Rectal smooth muscle tissue (tissue), 1 donor: ENCODE measurements around the gene SEPTIN5.

Experiments used
- H3K27ac ChIP-seq: one replicate; pipeline ENCODE4 v1.7.0; 2013; ENCODE audit warnings: low read depth, low read length, inconsistent platforms
- H3K27me3 ChIP-seq: one replicate; pipeline ENCODE4 v1.7.0; 2013; ENCODE audit warnings: low read length; ENCODE audit not compliant: control insufficient read depth, insufficient read depth
- H3K36me3 ChIP-seq: one replicate; pipeline ENCODE4 v1.7.0; 2013; ENCODE audit warnings: low read length; ENCODE audit not compliant: control insufficient read depth, insufficient read depth
- H3K4me1 ChIP-seq: one replicate; pipeline ENCODE4 v1.7.0; 2013; ENCODE audit warnings: low read length; ENCODE audit not compliant: control insufficient read depth, insufficient read depth
- H3K4me3 ChIP-seq: one replicate; pipeline ENCODE4 v1.7.0; 2013; ENCODE audit warnings: low read length
- H3K9ac ChIP-seq: one replicate; pipeline ENCODE4 v1.7.0; 2013; ENCODE audit warnings: low read length

The SEPTIN5 gene

GRCh38 chr22:19764299-19764593 is 49.9 kb downstream of the SEPTIN5 start:
- Histone ChIP-seq H3K27me3 (peaks cover 56% of the 10 kb centered on the region), H3K4me1 (no peaks in the 10 kb centered on the region), H3K9ac (no peak overlapping the region), H3K36me3 (no peaks in the 10 kb centered on the region), H3K27ac (no peak overlapping the region), H3K4me3 (no peak overlapping the region)

GRCh38 chr22:19764636-19765476 is 50.6 kb downstream of the SEPTIN5 start:
- H3K4me3 ChIP-seq, result no peak overlapping the region
- H3K4me1 ChIP-seq, result no peaks in the 10 kb centered on the region
- no peak overlapping the region for H3K27ac ChIP-seq
- H3K27me3 ChIP-seq, result peaks cover 58% of the 10 kb centered on the region
- no peaks in the 10 kb centered on the region for H3K36me3 ChIP-seq
- H3K9ac ChIP-seq, result no peak overlapping the region

DNA sequence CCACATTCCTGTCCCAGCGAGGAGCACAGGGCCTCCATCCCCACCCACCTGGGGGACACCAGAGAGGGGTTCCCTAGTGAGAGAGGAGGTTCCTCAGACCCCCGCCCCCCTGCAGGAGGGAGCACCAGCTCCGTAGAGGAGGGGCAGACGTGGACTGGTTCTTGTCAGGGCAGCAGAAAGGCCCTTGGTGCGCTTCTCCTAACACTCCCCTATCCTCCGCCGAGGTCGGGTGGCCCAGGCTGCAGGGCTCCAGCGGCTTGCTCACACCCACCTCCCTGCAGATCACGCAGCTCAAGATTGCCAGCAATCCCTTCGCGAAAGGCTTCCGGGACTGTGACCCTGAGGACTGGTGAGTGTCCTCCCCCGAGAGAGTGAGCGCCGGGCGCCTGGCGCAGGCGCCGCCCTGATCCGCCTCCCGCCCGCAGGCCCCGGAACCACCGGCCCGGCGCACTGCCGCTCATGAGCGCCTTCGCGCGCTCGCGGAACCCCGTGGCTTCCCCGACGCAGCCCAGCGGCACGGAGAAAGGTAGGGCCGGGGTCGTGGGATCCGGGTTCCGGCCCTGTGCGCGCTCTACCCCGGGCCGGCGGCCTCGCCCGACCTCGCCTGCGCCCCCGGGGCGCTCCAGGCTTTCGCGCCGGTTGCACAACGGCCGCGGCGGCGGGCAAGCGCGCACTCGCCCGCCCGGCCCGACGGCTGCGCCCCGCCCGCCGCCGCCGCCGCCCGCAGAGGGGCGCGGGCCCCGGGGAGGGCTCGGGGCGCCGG is 51.4 kb downstream of the SEPTIN5 start:
- Histone ChIP-seq H3K36me3 (no peaks in the 10 kb centered on the region), H3K4me3 (peak overlapping the region; percentile 9), H3K27me3 (peaks cover 61% of the 10 kb centered on the region), H3K27ac (no peak overlapping the region), H3K9ac (no peak overlapping the region), H3K4me1 (no peaks in the 10 kb centered on the region)

- H3K36me3 ChIP-seq, result no peaks in the 10 kb centered on the region
- no peak overlapping the region for H3K4me3 ChIP-seq
- no peak overlapping the region for H3K27ac ChIP-seq
- H3K27me3 ChIP-seq, result peaks cover 59% of the 10 kb centered on the region
- H3K4me1 ChIP-seq, result no peaks in the 10 kb centered on the region
- H3K9ac ChIP-seq, result no peak overlapping the region
These were observed 51.9 kb downstream of the SEPTIN5 start for GRCh38 chr22:19766240-19766510.

DNA sequence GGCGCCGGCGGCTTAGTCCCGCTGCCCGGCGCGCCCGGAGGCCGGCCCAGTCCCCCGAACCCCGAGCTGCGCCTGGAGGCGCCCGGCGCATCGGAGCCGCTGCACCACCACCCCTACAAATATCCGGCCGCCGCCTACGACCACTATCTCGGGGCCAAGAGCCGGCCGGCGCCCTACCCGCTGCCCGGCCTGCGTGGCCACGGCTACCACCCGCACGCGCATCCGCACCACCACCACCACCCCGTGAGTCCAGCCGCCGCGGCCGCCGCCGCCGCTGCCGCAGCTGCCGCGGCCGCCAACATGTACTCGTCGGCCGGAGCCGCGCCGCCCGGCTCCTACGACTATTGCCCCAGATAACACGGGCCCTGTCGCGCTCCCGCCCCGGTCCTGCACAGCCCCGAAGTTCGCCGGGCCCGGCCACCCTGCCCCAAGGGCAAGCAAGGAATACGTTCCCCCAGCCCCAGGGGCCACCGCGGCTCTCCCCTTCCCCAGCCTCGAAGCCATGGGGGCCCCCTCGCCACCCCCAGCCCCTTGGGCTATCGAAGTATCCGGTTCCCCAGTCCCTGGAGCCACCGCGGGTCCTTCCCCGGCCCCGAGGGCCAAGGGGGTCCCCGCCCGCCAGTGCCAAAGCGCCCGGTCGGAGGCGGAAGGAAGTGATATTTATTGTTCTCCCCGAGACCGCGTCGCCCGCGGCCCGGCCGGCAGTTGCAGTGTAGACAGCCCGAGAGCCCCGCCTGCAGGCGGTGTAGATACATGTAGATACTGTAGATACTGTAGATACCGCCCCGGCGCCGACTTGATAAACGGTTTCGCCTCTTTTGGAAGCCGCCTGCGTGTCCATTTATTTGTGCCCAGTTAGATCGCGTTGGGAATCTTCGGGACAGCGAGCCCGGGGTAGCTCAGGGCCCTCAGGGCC is 52.5 kb downstream of the SEPTIN5 start:
- no peak overlapping the region for H3K9ac ChIP-seq
- H3K27me3 ChIP-seq, result peaks cover 62% of the 10 kb centered on the region
- no peaks in the 10 kb centered on the region for H3K4me1 ChIP-seq
- no peaks in the 10 kb centered on the region for H3K36me3 ChIP-seq
- no peak overlapping the region for H3K4me3 ChIP-seq
- H3K27ac ChIP-seq, result no peak overlapping the region

DNA sequence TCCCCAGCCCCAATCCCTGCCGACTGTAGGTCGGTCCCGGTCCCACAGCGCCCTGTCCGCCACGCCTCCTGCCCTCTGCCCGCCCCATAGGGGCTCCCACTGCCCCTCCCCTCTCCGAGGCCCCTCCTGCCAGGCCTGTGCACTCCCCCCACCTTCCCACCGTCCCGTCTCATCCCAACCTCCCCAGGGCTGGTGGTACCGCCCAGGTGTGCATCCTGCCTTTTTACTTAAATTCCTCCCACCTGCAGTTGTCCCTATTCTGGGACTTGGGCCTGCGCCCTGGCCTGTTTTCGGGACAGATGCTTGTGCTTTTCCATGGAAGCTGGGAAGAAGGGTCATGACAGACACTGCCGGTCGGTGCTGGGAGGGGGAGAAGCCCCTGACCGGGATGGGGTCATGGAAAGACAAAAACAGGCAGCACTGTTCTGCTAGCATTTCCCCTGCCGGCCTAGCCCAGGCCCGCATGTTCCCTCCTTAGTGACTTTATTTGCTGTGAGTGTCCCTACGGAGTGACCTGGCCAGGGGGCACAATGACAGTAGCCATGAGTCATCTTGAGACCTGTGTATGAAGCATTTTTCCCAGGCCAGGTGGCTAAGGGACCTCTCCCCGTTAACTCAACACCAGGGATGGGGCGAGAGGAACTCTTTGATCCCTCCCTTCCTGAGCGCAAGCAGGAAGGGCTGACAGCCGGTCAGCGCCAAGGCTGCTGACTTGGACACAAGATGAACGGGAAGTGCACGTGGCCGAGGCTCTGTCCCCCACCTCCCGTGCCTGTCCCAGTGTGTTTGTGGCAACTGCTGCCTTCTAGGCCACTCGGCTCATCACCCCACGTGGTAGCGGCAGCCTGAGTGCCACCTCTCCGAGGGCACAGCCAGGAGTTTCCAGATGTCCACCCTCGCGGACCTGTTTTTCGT is 53.4 kb downstream of the SEPTIN5 start:
- Histone ChIP-seq H3K9ac (no peak overlapping the region), H3K27ac (no peak overlapping the region), H3K36me3 (no peaks in the 10 kb centered on the region), H3K27me3 (peaks cover 54% of the 10 kb centered on the region), H3K4me1 (no peaks in the 10 kb centered on the region), H3K4me3 (no peak overlapping the region)

- Histone ChIP-seq H3K4me1 (no peaks in the 10 kb centered on the region), H3K9ac (no peak overlapping the region), H3K4me3 (no peak overlapping the region), H3K27ac (no peak overlapping the region), H3K36me3 (no peaks in the 10 kb centered on the region), H3K27me3 (peaks cover 53% of the 10 kb centered on the region)
These were observed 55.1 kb downstream of the SEPTIN5 start for GRCh38 chr22:19769393-19769715.

DNA sequence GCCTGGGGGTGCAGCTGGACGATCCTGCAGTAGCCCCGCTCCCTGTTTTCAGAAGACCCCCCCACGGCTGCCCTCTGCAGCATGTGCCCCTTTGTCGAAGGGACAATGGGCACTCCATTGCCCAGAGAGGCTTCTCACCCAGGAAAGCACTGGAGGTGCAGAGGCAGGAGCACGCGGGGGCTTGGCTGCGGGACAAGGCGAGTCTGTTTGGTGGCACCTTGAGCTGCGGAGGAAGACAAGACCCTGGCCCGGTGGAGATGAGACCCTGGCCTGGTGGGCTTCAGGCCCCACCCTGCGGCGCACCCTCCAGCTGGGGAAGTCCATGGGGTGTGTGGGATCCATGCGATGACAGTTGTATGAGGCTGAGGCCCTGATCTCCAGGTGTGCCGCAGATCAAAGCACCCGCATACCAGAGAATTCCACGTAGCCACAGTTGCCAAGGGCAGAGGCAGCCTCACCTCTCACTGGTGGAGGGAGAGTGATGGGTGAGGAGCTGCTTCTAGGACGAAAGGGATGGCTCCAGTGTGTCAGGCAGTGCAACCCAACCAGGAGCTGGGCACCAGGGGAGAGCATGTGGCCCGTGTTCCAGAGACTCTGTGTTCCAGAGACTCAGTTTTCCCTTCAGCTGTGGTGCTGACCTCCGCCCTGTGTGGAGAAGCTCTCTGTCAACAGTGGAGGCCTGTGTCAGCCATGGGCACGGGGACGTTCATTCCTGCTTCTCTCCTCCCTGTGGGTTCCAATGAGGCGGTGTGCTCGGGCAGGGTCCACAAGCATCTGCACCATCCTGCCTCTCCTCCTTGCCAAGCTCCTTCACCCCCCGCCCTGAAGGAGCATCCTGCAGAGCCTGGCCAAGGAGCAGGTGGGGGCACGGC is 56.3 kb downstream of the SEPTIN5 start:
- Histone ChIP-seq H3K27ac (no peak overlapping the region), H3K27me3 (peaks cover 44% of the 10 kb centered on the region), H3K4me3 (no peak overlapping the region), H3K36me3 (no peaks in the 10 kb centered on the region), H3K9ac (no peak overlapping the region), H3K4me1 (no peaks in the 10 kb centered on the region)

DNA sequence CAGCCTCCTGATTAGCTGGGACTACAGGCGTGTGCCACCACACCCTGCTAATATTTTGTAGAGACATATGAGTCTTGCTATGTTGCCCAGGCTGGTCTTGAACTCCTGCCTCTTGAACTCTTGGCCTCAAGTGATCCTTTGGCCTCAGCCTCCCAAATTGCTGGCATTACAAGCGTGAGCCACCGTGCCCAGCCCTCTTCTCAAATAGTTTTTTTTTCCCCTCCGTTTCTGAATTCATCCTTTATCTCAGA is 58.0 kb downstream of the SEPTIN5 start:
- Histone ChIP-seq H3K27ac (no peak overlapping the region), H3K9ac (no peak overlapping the region), H3K4me1 (no peaks in the 10 kb centered on the region), H3K27me3 (peaks cover 39% of the 10 kb centered on the region), H3K4me3 (no peak overlapping the region), H3K36me3 (no peaks in the 10 kb centered on the region)
